OCI-LY7 (cell line): Measurements from ENCODE around the gene TBC1D10B. TPM values are rescaled to one million over a fixed set of nuclear protein-coding genes. Genes with fewer than 3 reads are reported as not detected.

Experiments
- BruUV-seq: library from RNA; stranded (reverse); fragments of 400-500 nt; replicated peaks from 2 replicates; lab custom pipeline; 2021; lab: Mats Ljungman, UMichigan
- CTCF ChIA-PET: fragments of 300-600 bp; sonication (Branson Sonifier 250); formaldehyde crosslinking; loops from one replicate; lab custom pipeline; 2022; ENCODE audit warnings: antibody characterized with exemption; ENCODE audit not compliant: unreplicated experiment; lab: Charles Lee
- POLR2A ChIA-PET: fragments of 300-600 bp; sonication (Branson Sonifier 250); formaldehyde crosslinking; loops from one replicate; lab custom pipeline; 2022; ENCODE audit warnings: antibody characterized with exemption; lab: Charles Lee
- DNase-seq: peaks from one replicate; pipeline ENCODE4 v3.0.0-alpha.2; 2015; ENCODE audit warnings: low spot score
- H2AFZ ChIP-seq: fragments of 200-600 bp; sonication (generic), shearing (Covaris generic); 2 replicates; pipeline ENCODE4 v1.6.1; 2014; ENCODE audit warnings: mild to moderate bottlenecking, antibody characterized with exemption, low read length, moderate library complexity
- H3K27ac ChIP-seq: fragments of 200-600 bp; sonication (generic); 2 replicates; pipeline ENCODE4 v1.5.1; 2014; ENCODE audit warnings: mixed run types, low read depth, mild to moderate bottlenecking, moderate library complexity, low read length, inconsistent platforms; ENCODE audit not compliant: poor library complexity, severe bottlenecking
- H3K36me3 ChIP-seq: fragments of 200-600 bp; sonication (generic); 2 replicates; pipeline ENCODE4 v1.6.1; 2014; ENCODE audit warnings: mild to moderate bottlenecking, antibody characterized with exemption, low read length, moderate library complexity, mixed read lengths; ENCODE audit not compliant: insufficient read depth
- H3K4me1 ChIP-seq: fragments of 200-600 bp; sonication (generic); 2 replicates; pipeline ENCODE4 v1.5.1; 2014; ENCODE audit warnings: mild to moderate bottlenecking, low read length; ENCODE audit not compliant: insufficient read depth, poor library complexity, severe bottlenecking
- H3K4me2 ChIP-seq: fragments of 200-600 bp; sonication (generic); 2 replicates; pipeline ENCODE4 v1.6.1; 2014; ENCODE audit warnings: mild to moderate bottlenecking, low read length
- H3K4me3 ChIP-seq: fragments of 200-600 bp; sonication (generic); 2 replicates; pipeline ENCODE4 v1.5.1; 2014; ENCODE audit warnings: mild to moderate bottlenecking, low read depth, low read length; ENCODE audit not compliant: poor library complexity, severe bottlenecking
- H3K79me2 ChIP-seq: fragments of 200-600 bp; sonication (generic); 2 replicates; pipeline ENCODE4 v1.6.1; 2016; ENCODE audit warnings: low read depth, mild to moderate bottlenecking, low read length, moderate library complexity, mixed read lengths; ENCODE audit not compliant: insufficient read depth
- H3K9me2 ChIP-seq: fragments of 200-600 bp; sonication (generic); 2 replicates; pipeline ENCODE4 v1.6.1; 2016; ENCODE audit warnings: mild to moderate bottlenecking, low read length, mixed read lengths; ENCODE audit not compliant: insufficient read depth
- H3K9me3 ChIP-seq: fragments of 200-600 bp; sonication (generic); 2 replicates; pipeline ENCODE4 v1.6.1; 2014; ENCODE audit warnings: mild to moderate bottlenecking, mixed run types, low read length, mixed read lengths
- H4K20me1 ChIP-seq: fragments of 200-600 bp; sonication (generic); 2 replicates; pipeline ENCODE4 v1.6.1; 2014; ENCODE audit warnings: mild to moderate bottlenecking, antibody characterized with exemption, low read length, moderate library complexity, mixed read lengths; ENCODE audit not compliant: insufficient read depth
- EZH2phosphoT487 ChIP-seq: fragments of 200-600 bp; sonication (generic); IDR thresholded peaks from 2 replicates; pipeline ENCODE4 v1.6.1; 2018; ENCODE audit warnings: low read depth, borderline replicate concordance, mild to moderate bottlenecking, mixed run types, antibody characterized with exemption, low read length, moderate library complexity, mixed read lengths
- intact Hi-C: fragments of 100-400 bp; cut with micrococcal nuclease; formaldehyde crosslinking; loops from one replicate; pipeline ENCODE4 v1.10.0; 2022; ENCODE audit not compliant: unreplicated experiment
- total RNA-seq, 2 experiments: library from RNA; depleted of rRNA in 1 of 2; stranded (reverse); fragments of >200 nt in 1 of 2; shearing (Covaris generic) in 1 of 2; gene quantifications; 2 replicates each; pipeline ENCODE4 v1.2.3, GENCODE V29; 2014 to 2022
- TF ChIP-seq, protein P1 (sequence below): fragments of 200-600 bp; sonication (generic); conservative IDR thresholded peaks from 2 replicates; pipeline ENCODE4 v1.5.1; 2014; ENCODE audit warnings: mild to moderate bottlenecking, antibody characterized with exemption, low read length, moderate library complexity, mixed read lengths

Gene TBC1D10B
- total RNA-seq, 2 experiments from 2014 or later: 44.9 to 78.6 TPM

DNA sequence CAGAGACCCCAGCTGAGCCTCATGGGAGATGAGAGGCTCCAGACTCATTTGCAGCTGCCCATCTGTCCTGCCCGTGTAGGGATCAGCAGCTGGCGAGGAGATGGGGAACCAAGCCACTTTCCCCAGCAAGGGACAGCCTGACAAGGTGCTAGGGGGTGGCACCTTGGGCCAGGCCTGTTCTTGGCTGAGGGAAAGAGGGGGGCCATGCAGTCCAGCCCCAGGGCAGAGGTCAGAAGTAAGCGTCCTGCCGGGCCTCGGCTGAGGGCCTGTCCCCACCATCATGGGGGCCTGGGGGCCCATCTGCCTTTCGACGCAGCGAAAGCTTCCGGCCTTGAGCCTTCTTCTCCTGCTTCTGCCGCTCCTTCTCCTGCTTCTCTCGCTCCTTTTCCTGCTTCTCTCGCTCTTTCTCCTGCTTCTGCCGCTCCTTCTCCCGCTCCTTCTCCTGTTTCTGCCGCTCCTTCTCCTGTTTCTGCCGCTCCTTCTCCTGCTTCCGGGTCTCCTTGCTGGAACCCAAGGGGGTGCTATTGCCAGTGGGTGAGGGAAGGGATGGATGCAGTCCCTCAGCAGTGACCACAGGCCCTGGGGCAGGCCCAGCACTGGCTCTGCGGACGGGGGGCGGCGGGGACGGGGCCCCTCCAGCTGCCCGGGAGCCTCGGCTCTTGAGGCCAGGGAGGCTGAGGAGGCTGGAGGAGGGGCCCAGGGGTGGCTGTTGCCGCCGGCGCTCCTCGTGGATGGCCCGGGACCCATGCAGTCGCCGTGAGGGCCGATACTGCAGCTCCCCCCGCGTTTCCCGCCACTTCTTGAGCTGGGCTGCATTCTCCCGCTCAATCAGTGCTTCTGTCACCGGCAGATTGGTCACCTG, 12.3 kb downstream of the TBC1D10B start:
- POLR2A ChIA-PET: interaction anchor here (1.8 kb wide), 1 partner anchor 13 kb away, joined by 7 read pairs; the partner anchor contains the start of gene TBC1D10B
- Histone ChIP-seq H3K36me3 (peaks cover 79% of the 10 kb centered on the region), H3K27ac (peak overlapping the region; percentile 76), H3K4me3 (no peak overlapping the region), H4K20me1 (no peaks in the 10 kb centered on the region), H3K9me3 (no peaks in the 10 kb centered on the region), H2AFZ (no peak overlapping the region), H3K79me2 (peaks cover 35% of the 10 kb centered on the region), H3K4me1 (peaks cover 36% of the 10 kb centered on the region), H3K9me2 (no peaks in the 10 kb centered on the region), H3K4me2 (no peak overlapping the region)
- intact Hi-C loops: loop anchor here (10.0 kb wide), 1 partner anchor 293 kb away; the partner anchor contains the start of gene ALDOA
- CTCF ChIA-PET: no interaction called here
- no peak for DNase-seq
- TF ChIP-seq, protein P1, sequence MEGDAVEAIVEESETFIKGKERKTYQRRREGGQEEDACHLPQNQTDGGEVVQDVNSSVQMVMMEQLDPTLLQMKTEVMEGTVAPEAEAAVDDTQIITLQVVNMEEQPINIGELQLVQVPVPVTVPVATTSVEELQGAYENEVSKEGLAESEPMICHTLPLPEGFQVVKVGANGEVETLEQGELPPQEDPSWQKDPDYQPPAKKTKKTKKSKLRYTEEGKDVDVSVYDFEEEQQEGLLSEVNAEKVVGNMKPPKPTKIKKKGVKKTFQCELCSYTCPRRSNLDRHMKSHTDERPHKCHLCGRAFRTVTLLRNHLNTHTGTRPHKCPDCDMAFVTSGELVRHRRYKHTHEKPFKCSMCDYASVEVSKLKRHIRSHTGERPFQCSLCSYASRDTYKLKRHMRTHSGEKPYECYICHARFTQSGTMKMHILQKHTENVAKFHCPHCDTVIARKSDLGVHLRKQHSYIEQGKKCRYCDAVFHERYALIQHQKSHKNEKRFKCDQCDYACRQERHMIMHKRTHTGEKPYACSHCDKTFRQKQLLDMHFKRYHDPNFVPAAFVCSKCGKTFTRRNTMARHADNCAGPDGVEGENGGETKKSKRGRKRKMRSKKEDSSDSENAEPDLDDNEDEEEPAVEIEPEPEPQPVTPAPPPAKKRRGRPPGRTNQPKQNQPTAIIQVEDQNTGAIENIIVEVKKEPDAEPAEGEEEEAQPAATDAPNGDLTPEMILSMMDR: no peak
- TF ChIP-seq EZH2phosphoT487: no peak
- no TSS peak for BruUV-seq

DNA sequence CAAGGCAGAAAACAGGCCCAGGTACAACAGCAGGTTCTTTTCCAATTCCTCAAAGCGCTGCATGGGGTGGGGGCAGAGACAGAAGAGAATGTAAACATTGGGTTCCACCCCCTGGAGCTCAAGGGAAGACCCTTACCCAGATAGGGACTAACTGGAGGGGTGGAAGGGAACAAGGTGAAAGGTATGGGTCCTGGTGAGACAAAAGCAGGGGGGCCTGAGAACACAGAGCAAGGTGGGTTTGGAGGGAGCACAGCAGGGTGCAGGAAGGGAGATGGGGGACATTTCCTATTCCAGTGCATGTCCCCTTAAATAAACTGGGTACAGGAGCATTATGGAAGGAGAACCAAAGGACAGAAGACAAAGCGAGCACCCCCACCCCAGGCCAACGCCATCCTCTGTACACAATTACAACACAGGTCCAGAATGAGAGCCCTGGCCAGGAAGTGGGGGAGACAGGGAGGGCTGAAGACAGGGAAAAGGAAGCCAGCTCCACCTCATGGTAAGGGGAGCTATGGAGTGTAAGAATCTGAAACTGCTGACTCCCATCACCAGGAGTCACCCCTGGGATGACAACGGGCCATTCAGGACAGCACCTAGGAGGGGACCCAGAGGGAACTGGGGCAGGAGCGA, 13.1 kb downstream of the TBC1D10B start:
- Histone ChIP-seq H3K27ac (peak overlapping the region; percentile 76), H3K4me3 (no peak overlapping the region), H3K4me1 (peaks cover 43% of the 10 kb centered on the region), H3K9me2 (no peaks in the 10 kb centered on the region), H3K36me3 (peaks cover 79% of the 10 kb centered on the region), H3K4me2 (peak overlapping the region; percentile 99), H4K20me1 (no peaks in the 10 kb centered on the region), H3K79me2 (peaks cover 35% of the 10 kb centered on the region), H3K9me3 (no peaks in the 10 kb centered on the region), H2AFZ (no peak overlapping the region)
- no peak for TF ChIP-seq EZH2phosphoT487
- TF ChIP-seq, protein P1: no peak
- CTCF ChIA-PET: interaction anchor here (0.6 kb wide), 1 partner anchor 171 kb away, joined by 7 read pairs; no protein-coding TSS in a partner anchor
- BruUV-seq: no TSS peak
- intact Hi-C loops: loop anchor here (10.0 kb wide), 1 partner anchor 292 kb away; the partner anchor contains the start of gene ALDOA
- POLR2A ChIA-PET: interaction anchor here (0.5 to 1.8 kb wide), 4 partner anchors 14 to 555 kb away, joined by 4 to 10 read pairs (median 6); partner anchors contain the start of genes SEPTIN1, TBC1D10B and ZNF48
- no peak for DNase-seq
